Calu3 (cell line): Measurements from ENCODE around the gene SNTG2. TPM values are rescaled to one million over a fixed set of nuclear protein-coding genes. Genes with fewer than 3 reads are reported as not detected.
A peak's percentile ranks its signal among the peaks of the same experiment; 100 is the strongest.

ENCODE experiments used
- Bru-seq: library from RNA; stranded (reverse); fragments of 400-500 nt; gene quantifications from one replicate; lab custom pipeline; 2021; lab: Mats Ljungman, UMichigan
- BruChase-seq, 2 experiments: library from RNA; stranded (reverse); fragments of 400-500 nt; gene quantifications; one replicate each; lab custom pipeline; 2021; lab: Mats Ljungman, UMichigan
- BruUV-seq: library from RNA; stranded (reverse); fragments of 400-500 nt; replicated peaks from 2 replicates; lab custom pipeline; 2021; lab: Mats Ljungman, UMichigan
- CTCF ChIA-PET: fragments of 300-600 bp; sonication (Branson Sonifier 250); formaldehyde crosslinking; loops from one replicate; lab custom pipeline; 2022; ENCODE audit warnings: antibody characterized with exemption; lab: Charles Lee
- DNase-seq: peaks from one replicate; pipeline ENCODE4 v3.0.0; 2022
- H3K27ac Mint-ChIP-seq: one replicate; pipeline ENCODE4 v1.8.0; 2022; ENCODE audit warnings: mixed read lengths; ENCODE audit not compliant: unreplicated experiment
- H3K27me3 Mint-ChIP-seq: one replicate; pipeline ENCODE4 v1.8.0; 2022; ENCODE audit warnings: mixed read lengths; ENCODE audit not compliant: unreplicated experiment
- H3K36me3 Mint-ChIP-seq: one replicate; pipeline ENCODE4 v1.8.0; 2022; ENCODE audit warnings: mild to moderate bottlenecking, moderate library complexity, mixed read lengths; ENCODE audit not compliant: insufficient read depth, unreplicated experiment
- H3K4me1 Mint-ChIP-seq: one replicate; pipeline ENCODE4 v1.8.0; 2022; ENCODE audit warnings: mild to moderate bottlenecking, low read depth, mixed read lengths; ENCODE audit not compliant: unreplicated experiment
- H3K4me3 Mint-ChIP-seq: one replicate; pipeline ENCODE4 v1.8.0; 2022; ENCODE audit warnings: mild to moderate bottlenecking, low read depth, moderate library complexity, mixed read lengths; ENCODE audit not compliant: unreplicated experiment
- H3K9me3 Mint-ChIP-seq: one replicate; pipeline ENCODE4 v1.8.0; 2022; ENCODE audit warnings: low read depth, mixed read lengths; ENCODE audit not compliant: unreplicated experiment
- intact Hi-C: fragments of 100-400 bp; cut with micrococcal nuclease; formaldehyde crosslinking; loops from one replicate; pipeline ENCODE4 v1.10.0; 2022; ENCODE audit not compliant: unreplicated experiment
- long read RNA-seq: library from polyadenylated mRNA; stranded (forward); transcript quantifications from one replicate; pipeline ENCODE4 v2.0.0, GENCODE V29; 2022
- total RNA-seq: library from RNA; stranded (reverse); gene quantifications from 2 replicates; pipeline ENCODE4 v1.2.3, GENCODE V29; 2022
- TF ChIP-seq, protein P1 (sequence below): fragments of 200-600 bp; IDR thresholded peaks from one replicate; pipeline ENCODE4 v1.8.0; 2022; ENCODE audit warnings: antibody characterized with exemption; ENCODE audit not compliant: unreplicated experiment

Gene SNTG2
- total RNA-seq (not detected in 2 replicates), Bru-seq, nascent RNA (percentile 0 among the genes with signal in this experiment), BruChase-seq, experiment 1, labeled RNA remaining after a 6-hour chase (not detected), BruChase-seq, experiment 2, labeled RNA remaining after a 2-hour chase (not detected)
- long read RNA-seq, result 0 reads

DNA sequence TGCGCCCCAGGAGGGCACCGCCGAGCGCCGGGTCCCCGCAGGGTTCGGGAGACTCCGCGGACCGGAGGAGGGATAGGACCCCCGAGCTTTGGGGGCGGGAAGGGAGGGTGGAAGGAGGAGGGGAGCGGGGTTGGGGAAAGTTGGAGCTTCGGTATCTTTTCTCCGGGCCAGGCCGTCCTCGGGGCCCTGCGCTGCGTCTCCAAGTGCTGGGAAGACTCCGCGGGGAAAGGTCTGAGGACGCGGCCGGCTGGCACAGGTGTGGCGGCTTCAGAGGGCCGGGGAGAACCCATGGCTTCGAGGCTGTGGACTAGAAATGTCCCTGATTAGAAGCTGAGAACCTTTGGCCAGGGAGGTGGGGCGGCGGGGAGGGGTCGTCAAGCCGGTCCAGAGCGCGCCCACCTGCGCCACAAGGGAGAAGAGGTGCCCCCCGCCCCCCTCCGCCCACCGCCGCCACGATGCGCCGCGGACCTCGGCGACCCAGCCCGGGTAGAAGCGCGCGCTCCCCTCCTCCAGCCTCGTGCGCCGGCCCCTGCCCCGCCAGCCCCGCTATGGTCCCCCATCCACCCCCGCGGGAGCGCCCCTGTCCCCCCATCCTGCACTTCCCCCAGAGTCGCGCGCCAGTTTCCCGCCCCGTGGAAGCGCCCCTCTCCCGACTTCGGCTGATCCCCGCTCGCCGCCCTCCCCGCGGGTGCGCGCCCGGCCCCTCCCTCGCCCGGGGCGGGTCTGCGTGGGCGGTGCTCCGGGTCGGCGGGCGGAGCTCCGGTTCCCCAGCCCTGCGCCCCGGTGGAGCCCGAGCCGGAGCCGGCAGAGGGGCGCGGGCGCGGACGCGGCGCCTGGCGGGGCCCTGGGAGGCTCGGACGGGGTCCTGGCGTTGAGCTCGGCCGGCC lies at the start of gene SNTG2:
Gene SNTG2 (plus strand): TSS at position 770 of the 887 bp plus-strand sequence. CDS start 148 bp downstream, outside the sequence.
- no peak for DNase-seq
- Mint-ChIP-seq H3K36me3 (no peaks in the 10 kb centered on the region), H3K9me3 (peaks cover 15% of the 10 kb centered on the region), H3K4me3 (no peak within 1 kb of the TSS), H3K27ac (no peak within 1 kb of the TSS), H3K4me1 (no peaks in the 10 kb centered on the region), H3K27me3 (no peaks in the 10 kb centered on the region)
- intact Hi-C loops, result no loop called here
- TF ChIP-seq, protein P1, sequence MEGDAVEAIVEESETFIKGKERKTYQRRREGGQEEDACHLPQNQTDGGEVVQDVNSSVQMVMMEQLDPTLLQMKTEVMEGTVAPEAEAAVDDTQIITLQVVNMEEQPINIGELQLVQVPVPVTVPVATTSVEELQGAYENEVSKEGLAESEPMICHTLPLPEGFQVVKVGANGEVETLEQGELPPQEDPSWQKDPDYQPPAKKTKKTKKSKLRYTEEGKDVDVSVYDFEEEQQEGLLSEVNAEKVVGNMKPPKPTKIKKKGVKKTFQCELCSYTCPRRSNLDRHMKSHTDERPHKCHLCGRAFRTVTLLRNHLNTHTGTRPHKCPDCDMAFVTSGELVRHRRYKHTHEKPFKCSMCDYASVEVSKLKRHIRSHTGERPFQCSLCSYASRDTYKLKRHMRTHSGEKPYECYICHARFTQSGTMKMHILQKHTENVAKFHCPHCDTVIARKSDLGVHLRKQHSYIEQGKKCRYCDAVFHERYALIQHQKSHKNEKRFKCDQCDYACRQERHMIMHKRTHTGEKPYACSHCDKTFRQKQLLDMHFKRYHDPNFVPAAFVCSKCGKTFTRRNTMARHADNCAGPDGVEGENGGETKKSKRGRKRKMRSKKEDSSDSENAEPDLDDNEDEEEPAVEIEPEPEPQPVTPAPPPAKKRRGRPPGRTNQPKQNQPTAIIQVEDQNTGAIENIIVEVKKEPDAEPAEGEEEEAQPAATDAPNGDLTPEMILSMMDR, result no peak
- no TSS peak for BruUV-seq
- CTCF ChIA-PET, result no interaction called here

DNA sequence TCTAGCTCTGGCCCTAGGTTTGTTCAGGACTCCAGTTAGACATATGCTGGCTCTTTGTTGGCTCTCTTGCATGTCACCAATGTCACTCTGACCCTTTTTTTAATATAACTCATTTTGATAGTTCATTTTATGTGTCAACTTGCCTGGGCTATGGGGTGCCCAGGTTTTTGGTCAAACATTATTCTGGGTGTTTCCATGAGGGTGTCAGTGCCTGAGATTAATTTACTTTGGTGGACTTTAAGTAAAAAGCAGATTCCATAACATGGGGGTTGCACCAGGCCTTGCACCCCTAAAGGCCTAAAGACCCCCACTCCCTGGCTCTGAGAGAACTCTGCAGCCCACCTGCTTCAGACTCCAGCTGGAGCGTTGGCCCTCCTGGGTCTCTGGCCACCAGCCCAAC lies 48.1 kb upstream of the SNTG2 start:
- H3K27ac Mint-ChIP-seq, result no peak overlapping the region
- H3K4me1 Mint-ChIP-seq, result no peaks in the 10 kb centered on the region
- H3K36me3 Mint-ChIP-seq, result no peaks in the 10 kb centered on the region
- no peak overlapping the region for H3K4me3 Mint-ChIP-seq
- DNase-seq, result no peak
- CTCF ChIA-PET, result no interaction called here
- peaks cover 19% of the 10 kb centered on the region for H3K9me3 Mint-ChIP-seq
- no peaks in the 10 kb centered on the region for H3K27me3 Mint-ChIP-seq
- intact Hi-C loops, result no loop called here
- TF ChIP-seq, protein P1, result no peak
- BruUV-seq, result no TSS peak

DNA sequence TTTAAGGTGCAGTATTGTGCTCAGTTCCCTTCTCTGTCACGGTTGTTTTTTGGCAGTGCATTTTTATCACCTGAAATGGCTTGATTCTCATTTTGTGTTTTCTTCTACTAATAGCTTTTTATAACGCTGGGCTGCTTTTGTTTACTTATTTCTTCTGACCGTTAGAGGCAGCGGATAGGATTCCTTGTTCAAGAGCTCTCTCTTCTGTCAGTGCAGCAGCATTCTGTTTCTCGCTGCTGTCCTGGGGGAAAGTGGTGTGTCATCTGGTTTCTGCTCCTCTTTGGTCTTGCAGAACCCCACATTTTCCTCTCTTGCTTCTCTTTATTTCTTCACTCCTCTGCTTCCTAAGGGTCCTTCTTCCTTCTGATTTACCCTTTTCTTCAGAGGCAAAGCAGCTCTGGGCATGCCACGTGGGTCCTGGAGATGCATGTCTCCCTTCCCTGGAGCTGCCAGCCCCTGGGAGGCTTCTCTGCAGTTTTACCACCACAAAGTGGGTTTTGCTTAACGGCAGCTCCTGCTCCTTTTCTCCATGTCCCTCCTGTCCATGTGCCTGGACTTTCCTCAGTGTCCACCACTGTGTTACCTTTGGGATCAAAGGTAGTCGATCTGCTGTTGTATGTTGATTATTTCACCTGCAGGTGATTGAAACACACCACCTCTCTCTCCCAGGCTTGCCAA lies 47.3 kb upstream of the SNTG2 start:
- no peaks in the 10 kb centered on the region for H3K36me3 Mint-ChIP-seq
- peaks cover 17% of the 10 kb centered on the region for H3K9me3 Mint-ChIP-seq
- H3K4me3 Mint-ChIP-seq, result no peak overlapping the region
- intact Hi-C loops, result no loop called here
- H3K27me3 Mint-ChIP-seq, result no peaks in the 10 kb centered on the region
- H3K4me1 Mint-ChIP-seq, result no peaks in the 10 kb centered on the region
- no peak overlapping the region for H3K27ac Mint-ChIP-seq
- TF ChIP-seq, protein P1, result no peak
- no TSS peak for BruUV-seq
- CTCF ChIA-PET, result no interaction called here
- no peak for DNase-seq

DNA sequence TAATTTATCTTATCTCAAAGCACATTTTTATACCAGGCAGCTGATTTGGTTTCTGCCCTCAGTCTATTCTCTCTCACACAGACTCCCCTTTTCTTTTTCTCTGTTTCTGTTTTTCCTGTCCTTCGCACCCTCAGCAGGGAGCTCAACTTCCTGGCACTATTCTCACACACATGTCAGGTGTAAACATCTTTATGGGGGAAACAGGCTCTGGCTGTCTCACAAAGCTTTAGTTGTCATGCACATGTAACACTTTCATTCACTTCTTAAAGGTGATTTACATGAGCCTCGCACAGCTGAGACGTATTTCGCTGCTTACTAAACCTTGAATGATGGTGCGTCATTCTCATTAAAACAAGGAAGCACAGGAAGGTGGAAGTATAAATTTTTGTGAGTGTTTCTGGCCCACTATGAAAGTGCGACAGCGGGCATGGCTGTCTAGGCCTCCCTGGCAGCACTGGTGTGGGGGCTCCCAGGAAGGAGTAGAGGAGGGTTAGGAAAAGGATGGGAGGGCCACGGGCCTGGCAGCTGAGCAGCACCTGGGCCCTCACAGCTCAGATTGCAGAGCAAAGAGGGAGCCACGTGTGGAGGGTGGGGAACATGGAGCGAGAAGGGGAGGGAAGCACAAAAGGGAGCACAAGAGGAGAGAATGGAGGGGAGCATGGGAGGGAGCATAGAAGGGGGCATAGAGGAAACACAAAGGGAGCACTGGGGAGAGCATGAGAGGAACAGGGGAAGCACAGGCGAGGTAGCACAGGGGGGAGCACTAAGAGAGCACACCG lies 46.2 kb upstream of the SNTG2 start:
- Mint-ChIP-seq H3K9me3 (peaks cover 17% of the 10 kb centered on the region), H3K4me3 (no peak overlapping the region), H3K27ac (no peak overlapping the region), H3K4me1 (no peaks in the 10 kb centered on the region), H3K36me3 (no peaks in the 10 kb centered on the region), H3K27me3 (no peaks in the 10 kb centered on the region)
- CTCF ChIA-PET, result no interaction called here
- no TSS peak for BruUV-seq
- intact Hi-C loops, result no loop called here
- TF ChIP-seq, protein P1, result no peak
- no peak for DNase-seq
